ENCODE data around the gene OR10G3. TPM values are rescaled to one million over a fixed set of nuclear protein-coding genes. Genes with fewer than 3 reads are reported as not detected.

Gene OR10G3
- total and polyA plus RNA-seq, 2 of the 13 experiments (the other 11 are each of a cell fraction or from before 2014, with no cell fraction given) = not detected

GRCh38 chr14:21557084-21557901, 22.6 kb downstream of the OR10G3 start (continued):
- TF ChIP-seq HNF1A (IDR thresholded peaks at IDR 0.05; ENCODE audit: low read depth) (0 out of 2 replicates have a peak, but pooled peaks have one; percentile 13), HNF1A (CRISPR knock-in tag; IDR thresholded peaks at IDR 0.05; ENCODE audit: borderline replicate concordance) (no peak; the same call in 1 of the 2 replicates), ZNF773 (CRISPR knock-in tag; IDR thresholded peaks at IDR 0.05; ENCODE audit: borderline replicate concordance) (no peak), ZNF772 (CRISPR knock-in tag; IDR thresholded peaks at IDR 0.05) (0 out of 2 replicates have a peak, but pooled peaks have one; percentile 10), ZNF350 (CRISPR knock-in tag; IDR thresholded peaks at IDR 0.05; ENCODE audit: borderline replicate concordance, low read depth) (peak; percentile 45; the same call in 1 of the 2 replicates), ZNF431 (CRISPR knock-in tag; IDR thresholded peaks at IDR 0.05; ENCODE audit: borderline replicate concordance, low read depth) (no peak), TBL1XR1 (IDR thresholded peaks at IDR 0.05; ENCODE audit: borderline replicate concordance, low read length, partially characterized antibody) (peak; percentile 88)
- TF ChIP-seq, protein P1, sequence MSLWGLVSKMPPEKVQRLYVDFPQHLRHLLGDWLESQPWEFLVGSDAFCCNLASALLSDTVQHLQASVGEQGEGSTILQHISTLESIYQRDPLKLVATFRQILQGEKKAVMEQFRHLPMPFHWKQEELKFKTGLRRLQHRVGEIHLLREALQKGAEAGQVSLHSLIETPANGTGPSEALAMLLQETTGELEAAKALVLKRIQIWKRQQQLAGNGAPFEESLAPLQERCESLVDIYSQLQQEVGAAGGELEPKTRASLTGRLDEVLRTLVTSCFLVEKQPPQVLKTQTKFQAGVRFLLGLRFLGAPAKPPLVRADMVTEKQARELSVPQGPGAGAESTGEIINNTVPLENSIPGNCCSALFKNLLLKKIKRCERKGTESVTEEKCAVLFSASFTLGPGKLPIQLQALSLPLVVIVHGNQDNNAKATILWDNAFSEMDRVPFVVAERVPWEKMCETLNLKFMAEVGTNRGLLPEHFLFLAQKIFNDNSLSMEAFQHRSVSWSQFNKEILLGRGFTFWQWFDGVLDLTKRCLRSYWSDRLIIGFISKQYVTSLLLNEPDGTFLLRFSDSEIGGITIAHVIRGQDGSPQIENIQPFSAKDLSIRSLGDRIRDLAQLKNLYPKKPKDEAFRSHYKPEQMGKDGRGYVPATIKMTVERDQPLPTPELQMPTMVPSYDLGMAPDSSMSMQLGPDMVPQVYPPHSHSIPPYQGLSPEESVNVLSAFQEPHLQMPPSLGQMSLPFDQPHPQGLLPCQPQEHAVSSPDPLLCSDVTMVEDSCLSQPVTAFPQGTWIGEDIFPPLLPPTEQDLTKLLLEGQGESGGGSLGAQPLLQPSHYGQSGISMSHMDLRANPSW (CRISPR knock-in tag; IDR thresholded peaks at IDR 0.05; ENCODE audit: borderline replicate concordance) = no peak
- TF ChIP-seq, protein P2, sequence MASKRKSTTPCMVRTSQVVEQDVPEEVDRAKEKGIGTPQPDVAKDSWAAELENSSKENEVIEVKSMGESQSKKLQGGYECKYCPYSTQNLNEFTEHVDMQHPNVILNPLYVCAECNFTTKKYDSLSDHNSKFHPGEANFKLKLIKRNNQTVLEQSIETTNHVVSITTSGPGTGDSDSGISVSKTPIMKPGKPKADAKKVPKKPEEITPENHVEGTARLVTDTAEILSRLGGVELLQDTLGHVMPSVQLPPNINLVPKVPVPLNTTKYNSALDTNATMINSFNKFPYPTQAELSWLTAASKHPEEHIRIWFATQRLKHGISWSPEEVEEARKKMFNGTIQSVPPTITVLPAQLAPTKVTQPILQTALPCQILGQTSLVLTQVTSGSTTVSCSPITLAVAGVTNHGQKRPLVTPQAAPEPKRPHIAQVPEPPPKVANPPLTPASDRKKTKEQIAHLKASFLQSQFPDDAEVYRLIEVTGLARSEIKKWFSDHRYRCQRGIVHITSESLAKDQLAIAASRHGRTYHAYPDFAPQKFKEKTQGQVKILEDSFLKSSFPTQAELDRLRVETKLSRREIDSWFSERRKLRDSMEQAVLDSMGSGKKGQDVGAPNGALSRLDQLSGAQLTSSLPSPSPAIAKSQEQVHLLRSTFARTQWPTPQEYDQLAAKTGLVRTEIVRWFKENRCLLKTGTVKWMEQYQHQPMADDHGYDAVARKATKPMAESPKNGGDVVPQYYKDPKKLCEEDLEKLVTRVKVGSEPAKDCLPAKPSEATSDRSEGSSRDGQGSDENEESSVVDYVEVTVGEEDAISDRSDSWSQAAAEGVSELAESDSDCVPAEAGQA (IDR thresholded peaks at IDR 0.05; ENCODE audit: low read depth) = no peak
- TF ChIP-seq, protein P2 (CRISPR knock-in tag; IDR thresholded peaks at IDR 0.05; ENCODE audit: borderline replicate concordance) = no peak
- TF ChIP-seq, protein P3, sequence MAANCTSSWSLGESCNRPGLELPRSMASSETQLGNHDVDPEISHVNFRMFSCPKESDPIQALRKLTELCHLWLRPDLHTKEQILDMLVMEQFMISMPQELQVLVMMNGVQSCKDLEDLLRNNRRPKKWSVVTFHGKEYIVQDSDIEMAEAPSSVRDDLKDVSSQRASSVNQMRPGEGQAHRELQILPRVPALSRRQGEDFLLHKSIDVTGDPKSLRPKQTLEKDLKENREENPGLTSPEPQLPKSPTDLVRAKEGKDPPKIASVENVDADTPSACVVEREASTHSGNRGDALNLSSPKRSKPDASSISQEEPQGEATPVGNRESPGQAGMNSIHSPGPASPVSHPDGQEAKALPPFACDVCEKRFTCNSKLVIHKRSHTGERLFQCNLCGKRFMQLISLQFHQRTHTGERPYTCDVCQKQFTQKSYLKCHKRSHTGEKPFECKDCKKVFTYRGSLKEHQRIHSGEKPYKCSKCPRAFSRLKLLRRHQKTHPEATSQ (CRISPR knock-in tag; IDR thresholded peaks at IDR 0.05; ENCODE audit: borderline replicate concordance) = 0 out of 2 replicates have a peak, but pooled peaks have one; percentile 39
- TF ChIP-seq, protein P4, sequence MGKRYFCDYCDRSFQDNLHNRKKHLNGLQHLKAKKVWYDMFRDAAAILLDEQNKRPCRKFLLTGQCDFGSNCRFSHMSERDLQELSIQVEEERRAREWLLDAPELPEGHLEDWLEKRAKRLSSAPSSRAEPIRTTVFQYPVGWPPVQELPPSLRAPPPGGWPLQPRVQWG (CRISPR knock-in tag; IDR thresholded peaks at IDR 0.05; ENCODE audit: borderline replicate concordance, low read depth) = no peak

Data from HepG2 (cell line).